ENCODE data around the gene TOR1B.

The TOR1B gene

GRCh38 chr9:129849901-129850300, 46.9 kb downstream of the TOR1B start:
- no peak overlapping the region for H4K8ac ChIP-seq (ENCODE audit: low read depth, low read length)
- H2BK120ac ChIP-seq (ENCODE audit: low read depth, low read length), result no peak overlapping the region
- no peak overlapping the region for H3K9ac ChIP-seq (ENCODE audit: low read depth, low read length, poor library complexity)
- no peak overlapping the region for H3K27ac ChIP-seq (replicated peaks; ENCODE audit: low read length)
- no peak overlapping the region for H3K18ac ChIP-seq (ENCODE audit: low read length)
- H3K27me3 ChIP-seq (ENCODE audit: control insufficient read depth in 3 of 3, insufficient read depth in 3 of 3, low read depth in 1 of 3, low read length in 3 of 3), result no peaks in the 10 kb centered on the region
- no peak overlapping the region for H3K14ac ChIP-seq (ENCODE audit: low read length)
- no CpG with 5 or more reads among the region's 6 CpGs for WGBS, 2 donors (ENCODE audit: extremely low coverage in 2 of 2, insufficient read length in 2 of 2, insufficient replicate concordance in 1 of 2)
- H2BK15ac ChIP-seq (ENCODE audit: low read length), result no peak overlapping the region
- no peak overlapping the region for H4K91ac ChIP-seq (ENCODE audit: low read depth, low read length, poor library complexity)
- no peaks in the 10 kb centered on the region for H3K79me1 ChIP-seq (ENCODE audit: low read depth, low read length)
- H3K9me3 ChIP-seq (replicated peaks in 1 of 2; ENCODE audit: control insufficient read depth in 2 of 2, insufficient read depth in 1 of 2, low read depth in 1 of 2, low read length in 2 of 2), result no peaks in the 10 kb centered on the region
- no peak overlapping the region for H3K4me2 ChIP-seq (ENCODE audit: insufficient read depth, low read length, poor library complexity, severe bottlenecking)
- no peak overlapping the region for H2AFZ ChIP-seq (ENCODE audit: low read length)
- no peak overlapping the region for H2BK12ac ChIP-seq (ENCODE audit: low read length)
- no peak overlapping the region for H3K4ac ChIP-seq (ENCODE audit: low read length)
- H2AK5ac ChIP-seq (ENCODE audit: low read depth, low read length), result no peak overlapping the region
- no peak overlapping the region for H3K23ac ChIP-seq (ENCODE audit: low read depth, low read length, poor library complexity)
- no peak overlapping the region for H2BK5ac ChIP-seq (ENCODE audit: low read length)
- H3K36me3 ChIP-seq (replicated peaks in 1 of 2; ENCODE audit: control insufficient read depth in 2 of 2, insufficient read depth in 2 of 2, low read length in 2 of 2), result peaks cover 6 to 46% of the 10 kb centered on the region in 2 donors
- no peak for DNase-seq (ENCODE audit: low spot score)
- H3K4me1 ChIP-seq (ENCODE audit: control insufficient read depth in 2 of 2, insufficient read depth in 1 of 2, low read depth in 1 of 2, low read length in 2 of 2), result no peaks in the 10 kb centered on the region
- no peak overlapping the region for H3K4me3 ChIP-seq (ENCODE audit: low read length in 2 of 2)

GRCh38 chr9:129850821-129851550, 48.0 kb downstream of the TOR1B start:
- no peaks in the 10 kb centered on the region for H3K27me3 ChIP-seq (ENCODE audit: control insufficient read depth in 3 of 3, insufficient read depth in 3 of 3, low read depth in 1 of 3, low read length in 3 of 3)
- H4K8ac ChIP-seq (ENCODE audit: low read depth, low read length), result no peak overlapping the region
- H3K27ac ChIP-seq (replicated peaks; ENCODE audit: low read length), result no peak overlapping the region
- no peak overlapping the region for H2BK12ac ChIP-seq (ENCODE audit: low read length)
- H2BK120ac ChIP-seq (ENCODE audit: low read depth, low read length), result no peak overlapping the region
- no CpG with 5 or more reads among the region's 6 CpGs for WGBS, 2 donors (ENCODE audit: extremely low coverage in 2 of 2, insufficient read length in 2 of 2, insufficient replicate concordance in 1 of 2)
- H2AFZ ChIP-seq (ENCODE audit: low read length), result no peak overlapping the region
- H3K4me2 ChIP-seq (ENCODE audit: insufficient read depth, low read length, poor library complexity, severe bottlenecking), result no peak overlapping the region
- no peak overlapping the region for H3K4me3 ChIP-seq (ENCODE audit: low read length in 2 of 2)
- no peak overlapping the region for H2AK5ac ChIP-seq (ENCODE audit: low read depth, low read length)
- no peak overlapping the region for H2BK15ac ChIP-seq (ENCODE audit: low read length)
- no peak overlapping the region for H3K4ac ChIP-seq (ENCODE audit: low read length)
- H3K9me3 ChIP-seq (replicated peaks in 1 of 2; ENCODE audit: control insufficient read depth in 2 of 2, insufficient read depth in 1 of 2, low read depth in 1 of 2, low read length in 2 of 2), result no peaks in the 10 kb centered on the region
- no peak overlapping the region for H3K14ac ChIP-seq (ENCODE audit: low read length)
- no peak overlapping the region for H2BK5ac ChIP-seq (ENCODE audit: low read length)
- H3K18ac ChIP-seq (ENCODE audit: low read length), result no peak overlapping the region
- no peak overlapping the region for H4K91ac ChIP-seq (ENCODE audit: low read depth, low read length, poor library complexity)
- no peaks in the 10 kb centered on the region for H3K4me1 ChIP-seq (ENCODE audit: control insufficient read depth in 2 of 2, insufficient read depth in 1 of 2, low read depth in 1 of 2, low read length in 2 of 2)
- no peak overlapping the region for H3K23ac ChIP-seq (ENCODE audit: low read depth, low read length, poor library complexity)
- no peak for DNase-seq (ENCODE audit: low spot score)
- no peak overlapping the region for H3K9ac ChIP-seq (ENCODE audit: low read depth, low read length, poor library complexity)
- H3K79me1 ChIP-seq (ENCODE audit: low read depth, low read length), result no peaks in the 10 kb centered on the region
- peaks cover 9 to 53% of the 10 kb centered on the region in 2 donors for H3K36me3 ChIP-seq (replicated peaks in 1 of 2; ENCODE audit: control insufficient read depth in 2 of 2, insufficient read depth in 2 of 2, low read length in 2 of 2)

GRCh38 chr9:129851821-129852220, 48.8 kb downstream of the TOR1B start:
- Histone ChIP-seq H3K36me3 (replicated peaks in 1 of 2; ENCODE audit: control insufficient read depth in 2 of 2, insufficient read depth in 2 of 2, low read length in 2 of 2) (peaks cover 11 to 59% of the 10 kb centered on the region in 2 donors), H3K4ac (ENCODE audit: low read length) (no peak overlapping the region), H3K4me1 (ENCODE audit: control insufficient read depth in 2 of 2, insufficient read depth in 1 of 2, low read depth in 1 of 2, low read length in 2 of 2) (no peaks in the 10 kb centered on the region), H3K23ac (ENCODE audit: low read depth, low read length, poor library complexity) (no peak overlapping the region), H3K27ac (replicated peaks; ENCODE audit: low read length) (no peak overlapping the region), H2BK15ac (ENCODE audit: low read length) (no peak overlapping the region), H3K18ac (ENCODE audit: low read length) (no peak overlapping the region), H4K8ac (ENCODE audit: low read depth, low read length) (no peak overlapping the region), H2AFZ (ENCODE audit: low read length) (no peak overlapping the region), H3K27me3 (ENCODE audit: control insufficient read depth in 3 of 3, insufficient read depth in 3 of 3, low read depth in 1 of 3, low read length in 3 of 3) (no peaks in the 10 kb centered on the region), H2BK12ac (ENCODE audit: low read length) (no peak overlapping the region), H3K14ac (ENCODE audit: low read length) (no peak overlapping the region), H4K91ac (ENCODE audit: low read depth, low read length, poor library complexity) (no peak overlapping the region), H3K9ac (ENCODE audit: low read depth, low read length, poor library complexity) (no peak overlapping the region), H3K79me1 (ENCODE audit: low read depth, low read length) (no peaks in the 10 kb centered on the region), H3K4me2 (ENCODE audit: insufficient read depth, low read length, poor library complexity, severe bottlenecking) (no peak overlapping the region), H3K4me3 (ENCODE audit: low read length in 2 of 2) (no peak overlapping the region), H2BK120ac (ENCODE audit: low read depth, low read length) (no peak overlapping the region), H3K9me3 (replicated peaks in 1 of 2; ENCODE audit: control insufficient read depth in 2 of 2, insufficient read depth in 1 of 2, low read depth in 1 of 2, low read length in 2 of 2) (no peaks in the 10 kb centered on the region), H2BK5ac (ENCODE audit: low read length) (no peak overlapping the region), H2AK5ac (ENCODE audit: low read depth, low read length) (no peak overlapping the region)
- no CpG with 5 or more reads among the region's 5 CpGs for WGBS, 2 donors (ENCODE audit: extremely low coverage in 2 of 2, insufficient read length in 2 of 2, insufficient replicate concordance in 1 of 2)
- no peak for DNase-seq (ENCODE audit: low spot score)

GRCh38 chr9:129852579-129852978, 49.6 kb downstream of the TOR1B start:
- Histone ChIP-seq H3K27ac (replicated peaks; ENCODE audit: low read length) (no peak overlapping the region), H3K18ac (ENCODE audit: low read length) (no peak overlapping the region), H2BK120ac (ENCODE audit: low read depth, low read length) (no peak overlapping the region), H3K36me3 (replicated peaks in 1 of 2; ENCODE audit: control insufficient read depth in 2 of 2, insufficient read depth in 2 of 2, low read length in 2 of 2) (peaks cover 11 to 59% of the 10 kb centered on the region in 2 donors), H3K4me3 (ENCODE audit: low read length in 2 of 2) (no peak overlapping the region), H3K79me1 (ENCODE audit: low read depth, low read length) (no peaks in the 10 kb centered on the region), H3K4me1 (ENCODE audit: control insufficient read depth in 2 of 2, insufficient read depth in 1 of 2, low read depth in 1 of 2, low read length in 2 of 2) (no peaks in the 10 kb centered on the region), H4K8ac (ENCODE audit: low read depth, low read length) (no peak overlapping the region), H3K9ac (ENCODE audit: low read depth, low read length, poor library complexity) (no peak overlapping the region), H2BK5ac (ENCODE audit: low read length) (no peak overlapping the region), H2BK15ac (ENCODE audit: low read length) (no peak overlapping the region), H4K91ac (ENCODE audit: low read depth, low read length, poor library complexity) (no peak overlapping the region), H3K14ac (ENCODE audit: low read length) (no peak overlapping the region), H3K4ac (ENCODE audit: low read length) (no peak overlapping the region), H3K9me3 (replicated peaks in 1 of 2; ENCODE audit: control insufficient read depth in 2 of 2, insufficient read depth in 1 of 2, low read depth in 1 of 2, low read length in 2 of 2) (no peaks in the 10 kb centered on the region), H3K23ac (ENCODE audit: low read depth, low read length, poor library complexity) (no peak overlapping the region), H3K27me3 (ENCODE audit: control insufficient read depth in 3 of 3, insufficient read depth in 3 of 3, low read depth in 1 of 3, low read length in 3 of 3) (no peaks in the 10 kb centered on the region), H3K4me2 (ENCODE audit: insufficient read depth, low read length, poor library complexity, severe bottlenecking) (no peak overlapping the region), H2AFZ (ENCODE audit: low read length) (no peak overlapping the region), H2AK5ac (ENCODE audit: low read depth, low read length) (no peak overlapping the region), H2BK12ac (ENCODE audit: low read length) (no peak overlapping the region)
- no peak for DNase-seq (ENCODE audit: low spot score)
- no CpG with 5 or more reads among the region's 5 CpGs for WGBS, 2 donors (ENCODE audit: extremely low coverage in 2 of 2, insufficient read length in 2 of 2, insufficient replicate concordance in 1 of 2)

Data from neuronal stem cell (in vitro differentiated cells).